ENCODE data around the gene HMOX1.

HMOX1 gene

GRCh38 chr22:35422145-35422544 lies 41.2 kb downstream of the HMOX1 start:
- H3K9me3 ChIP-seq (ENCODE audit: control insufficient read depth, low read length): no peaks in the 10 kb centered on the region
- WGBS, 2 experiments (ENCODE audit: insufficient coverage in 2 of 2): 93 to 96% methylated on average over 3 to 4 of the region's 4 CpGs
- peaks cover 94% of the 10 kb centered on the region for H3K36me3 ChIP-seq (ENCODE audit: control insufficient read depth, insufficient read depth, low read length)
- H3K27ac ChIP-seq (ENCODE audit: low read depth, low read length, severe bottlenecking): no peak overlapping the region
- no peak overlapping the region for H3K4me3 ChIP-seq (ENCODE audit: extremely low read depth, insufficient read depth, low read length, poor library complexity, severe bottlenecking)
- peaks cover 4% of the 10 kb centered on the region for H3K4me1 ChIP-seq (ENCODE audit: control insufficient read depth, insufficient read depth, low read length, poor library complexity, severe bottlenecking)

GRCh38 chr22:35422936-35423335 lies 42.0 kb downstream of the HMOX1 start:
- peaks cover 4% of the 10 kb centered on the region for H3K4me1 ChIP-seq (ENCODE audit: control insufficient read depth, insufficient read depth, low read length, poor library complexity, severe bottlenecking)
- WGBS, 2 experiments (ENCODE audit: insufficient coverage in 2 of 2): 95 to 96% methylated on average over 5 to 6 of the region's 9 CpGs
- no peaks in the 10 kb centered on the region for H3K9me3 ChIP-seq (ENCODE audit: control insufficient read depth, low read length)
- no peak overlapping the region for H3K27ac ChIP-seq (ENCODE audit: low read depth, low read length, severe bottlenecking)
- H3K4me3 ChIP-seq (ENCODE audit: extremely low read depth, insufficient read depth, low read length, poor library complexity, severe bottlenecking): no peak overlapping the region
- peaks cover 86% of the 10 kb centered on the region for H3K36me3 ChIP-seq (ENCODE audit: control insufficient read depth, insufficient read depth, low read length)

GRCh38 chr22:35424081-35424480 lies 43.2 kb downstream of the HMOX1 start:
- H3K4me1 ChIP-seq (ENCODE audit: control insufficient read depth, insufficient read depth, low read length, poor library complexity, severe bottlenecking): peaks cover 4% of the 10 kb centered on the region
- no peak overlapping the region for H3K4me3 ChIP-seq (ENCODE audit: extremely low read depth, insufficient read depth, low read length, poor library complexity, severe bottlenecking)
- H3K36me3 ChIP-seq (ENCODE audit: control insufficient read depth, insufficient read depth, low read length): peaks cover 83% of the 10 kb centered on the region
- whole genome bisulfite sequencing, 2 experiments (ENCODE audit: insufficient coverage in 2 of 2): 90 to 96% methylated on average over 16 to 24 of the region's 26 CpGs
- no peaks in the 10 kb centered on the region for H3K9me3 ChIP-seq (ENCODE audit: control insufficient read depth, low read length)
- H3K27ac ChIP-seq (ENCODE audit: low read depth, low read length, severe bottlenecking): no peak overlapping the region

- Histone ChIP-seq H3K9me3 (ENCODE audit: control insufficient read depth, low read length) (no peaks in the 10 kb centered on the region), H3K27ac (ENCODE audit: low read depth, low read length, severe bottlenecking) (no peak overlapping the region), H3K4me1 (ENCODE audit: control insufficient read depth, insufficient read depth, low read length, poor library complexity, severe bottlenecking) (peaks cover 4% of the 10 kb centered on the region), H3K36me3 (ENCODE audit: control insufficient read depth, insufficient read depth, low read length) (peaks cover 81% of the 10 kb centered on the region), H3K4me3 (ENCODE audit: extremely low read depth, insufficient read depth, low read length, poor library complexity, severe bottlenecking) (no peak overlapping the region)
- WGBS, 2 experiments (ENCODE audit: insufficient coverage in 2 of 2): 89 to 93% methylated on average over 5 to 6 of the region's 7 CpGs
Measured at GRCh38 chr22:35424761-35425160, 43.9 kb downstream of the HMOX1 start.

- Histone ChIP-seq H3K4me3 (ENCODE audit: extremely low read depth, insufficient read depth, low read length, poor library complexity, severe bottlenecking) (no peak overlapping the region), H3K9me3 (ENCODE audit: control insufficient read depth, low read length) (no peaks in the 10 kb centered on the region), H3K4me1 (ENCODE audit: control insufficient read depth, insufficient read depth, low read length, poor library complexity, severe bottlenecking) (peaks cover 4% of the 10 kb centered on the region), H3K27ac (ENCODE audit: low read depth, low read length, severe bottlenecking) (no peak overlapping the region), H3K36me3 (ENCODE audit: control insufficient read depth, insufficient read depth, low read length) (peaks cover 74% of the 10 kb centered on the region)
- 94 to 97% methylated on average over 7 of the region's 7 CpGs for WGBS, 2 experiments (ENCODE audit: insufficient coverage in 2 of 2)
Measured at GRCh38 chr22:35425546-35425945, 44.6 kb downstream of the HMOX1 start.

- Histone ChIP-seq H3K27ac (ENCODE audit: low read depth, low read length, severe bottlenecking) (peak overlapping the region; percentile 51), H3K4me1 (ENCODE audit: control insufficient read depth, insufficient read depth, low read length, poor library complexity, severe bottlenecking) (peaks cover 4% of the 10 kb centered on the region), H3K9me3 (ENCODE audit: control insufficient read depth, low read length) (no peaks in the 10 kb centered on the region), H3K4me3 (ENCODE audit: extremely low read depth, insufficient read depth, low read length, poor library complexity, severe bottlenecking) (no peak overlapping the region), H3K36me3 (ENCODE audit: control insufficient read depth, insufficient read depth, low read length) (peaks cover 72% of the 10 kb centered on the region)
- 80% methylated on average over 7 to 9 of the region's 11 CpGs for WGBS, 2 experiments (ENCODE audit: insufficient coverage in 2 of 2)
Measured at GRCh38 chr22:35425971-35426800, 45.3 kb downstream of the HMOX1 start.

- H3K27ac ChIP-seq (ENCODE audit: low read depth, low read length, severe bottlenecking): peak overlapping the region; percentile 51
- H3K4me3 ChIP-seq (ENCODE audit: extremely low read depth, insufficient read depth, low read length, poor library complexity, severe bottlenecking): no peak overlapping the region
- H3K4me1 ChIP-seq (ENCODE audit: control insufficient read depth, insufficient read depth, low read length, poor library complexity, severe bottlenecking): peaks cover 4% of the 10 kb centered on the region
- peaks cover 1% of the 10 kb centered on the region for H3K9me3 ChIP-seq (ENCODE audit: control insufficient read depth, low read length)
- peaks cover 72% of the 10 kb centered on the region for H3K36me3 ChIP-seq (ENCODE audit: control insufficient read depth, insufficient read depth, low read length)
- WGBS, 2 experiments (ENCODE audit: insufficient coverage in 2 of 2): 74 to 77% methylated on average over 5 of the region's 5 CpGs
Measured at GRCh38 chr22:35426801-35427140, 45.9 kb downstream of the HMOX1 start.

GRCh38 chr22:35430897-35431322 lies 50.0 kb downstream of the HMOX1 start:
- Histone ChIP-seq H3K9me3 (ENCODE audit: control insufficient read depth, low read length) (peaks cover 18% of the 10 kb centered on the region), H3K4me3 (ENCODE audit: extremely low read depth, insufficient read depth, low read length, poor library complexity, severe bottlenecking) (no peak overlapping the region), H3K27ac (ENCODE audit: low read depth, low read length, severe bottlenecking) (no peak overlapping the region), H3K4me1 (ENCODE audit: control insufficient read depth, insufficient read depth, low read length, poor library complexity, severe bottlenecking) (no peaks in the 10 kb centered on the region), H3K36me3 (ENCODE audit: control insufficient read depth, insufficient read depth, low read length) (peaks cover 62% of the 10 kb centered on the region)
- WGBS, 2 experiments (ENCODE audit: insufficient coverage in 2 of 2): 54 to 58% methylated on average over 13 of the region's 14 CpGs

- Histone ChIP-seq H3K9me3 (ENCODE audit: control insufficient read depth, low read length) (peaks cover 18% of the 10 kb centered on the region), H3K27ac (ENCODE audit: low read depth, low read length, severe bottlenecking) (no peak overlapping the region), H3K4me3 (ENCODE audit: extremely low read depth, insufficient read depth, low read length, poor library complexity, severe bottlenecking) (no peak overlapping the region), H3K4me1 (ENCODE audit: control insufficient read depth, insufficient read depth, low read length, poor library complexity, severe bottlenecking) (no peaks in the 10 kb centered on the region), H3K36me3 (ENCODE audit: control insufficient read depth, insufficient read depth, low read length) (peaks cover 56% of the 10 kb centered on the region)
- 97% methylated on average over 4 to 9 of the region's 12 CpGs for WGBS, 2 experiments (ENCODE audit: insufficient coverage in 2 of 2)
Measured at GRCh38 chr22:35431483-35432227, 50.8 kb downstream of the HMOX1 start.

- peaks cover 18% of the 10 kb centered on the region for H3K9me3 ChIP-seq (ENCODE audit: control insufficient read depth, low read length)
- H3K4me1 ChIP-seq (ENCODE audit: control insufficient read depth, insufficient read depth, low read length, poor library complexity, severe bottlenecking): no peaks in the 10 kb centered on the region
- no peak overlapping the region for H3K27ac ChIP-seq (ENCODE audit: low read depth, low read length, severe bottlenecking)
- peaks cover 51% of the 10 kb centered on the region for H3K36me3 ChIP-seq (ENCODE audit: control insufficient read depth, insufficient read depth, low read length)
- WGBS, 2 experiments (ENCODE audit: insufficient coverage in 2 of 2): 93 to 96% methylated on average over 11 to 12 of the region's 13 CpGs
- no peak overlapping the region for H3K4me3 ChIP-seq (ENCODE audit: extremely low read depth, insufficient read depth, low read length, poor library complexity, severe bottlenecking)
Measured at GRCh38 chr22:35432228-35432905, 51.5 kb downstream of the HMOX1 start.

Data from mesodermal cell (in vitro differentiated cells).